ENCODE measurements around the gene SOCS3.
A peak's percentile ranks its signal among the peaks of the same experiment; 100 is the strongest.

The SOCS3 gene

GRCh38 chr17:78365561-78366108 lies 5.8 kb upstream of the SOCS3 start:
- no peaks in the 10 kb centered on the region for H3K27me3 Mint-ChIP-seq
- H3K27ac Mint-ChIP-seq, result no peak overlapping the region
- no peaks in the 10 kb centered on the region for H3K36me3 Mint-ChIP-seq
- no peak overlapping the region for H3K4me3 Mint-ChIP-seq
- no peaks in the 10 kb centered on the region for H3K9me3 Mint-ChIP-seq (ENCODE audit: low read depth)
- peaks cover 11% of the 10 kb centered on the region for H3K4me1 Mint-ChIP-seq (ENCODE audit: low read depth)

- Mint-ChIP-seq H3K4me3 (no peak overlapping the region), H3K4me1 (ENCODE audit: low read depth) (peaks cover 12% of the 10 kb centered on the region), H3K27ac (no peak overlapping the region), H3K36me3 (no peaks in the 10 kb centered on the region), H3K27me3 (no peaks in the 10 kb centered on the region), H3K9me3 (ENCODE audit: low read depth) (no peaks in the 10 kb centered on the region)
Measured at GRCh38 chr17:78364436-78365281, 4.8 kb upstream of the SOCS3 start.

- Mint-ChIP-seq H3K36me3 (no peaks in the 10 kb centered on the region), H3K27me3 (no peaks in the 10 kb centered on the region), H3K4me1 (ENCODE audit: low read depth) (peaks cover 20% of the 10 kb centered on the region), H3K4me3 (no peak overlapping the region), H3K9me3 (ENCODE audit: low read depth) (no peaks in the 10 kb centered on the region), H3K27ac (no peak overlapping the region)
Measured at GRCh38 chr17:78362671-78363070, 2.8 kb upstream of the SOCS3 start.

GRCh38 chr17:78362232-78362631 lies 2.4 kb upstream of the SOCS3 start:
- H3K9me3 Mint-ChIP-seq (ENCODE audit: low read depth), result no peaks in the 10 kb centered on the region
- peaks cover 25% of the 10 kb centered on the region for H3K4me1 Mint-ChIP-seq (ENCODE audit: low read depth)
- no peak overlapping the region for H3K27ac Mint-ChIP-seq
- no peaks in the 10 kb centered on the region for H3K36me3 Mint-ChIP-seq
- no peak overlapping the region for H3K4me3 Mint-ChIP-seq
- no peaks in the 10 kb centered on the region for H3K27me3 Mint-ChIP-seq

GRCh38 chr17:78361225-78361701 lies 1.4 kb upstream of the SOCS3 start:
- H3K4me1 Mint-ChIP-seq (ENCODE audit: low read depth), result peaks cover 33% of the 10 kb centered on the region
- no peaks in the 10 kb centered on the region for H3K27me3 Mint-ChIP-seq
- peak overlapping the region; percentile 46 for H3K27ac Mint-ChIP-seq
- H3K9me3 Mint-ChIP-seq (ENCODE audit: low read depth), result no peaks in the 10 kb centered on the region
- H3K4me3 Mint-ChIP-seq, result peak overlapping the region; percentile 40
- H3K36me3 Mint-ChIP-seq, result peaks cover 3% of the 10 kb centered on the region

GRCh38 chr17:78360371-78361224 lies 721 bp upstream of the SOCS3 start:
- Mint-ChIP-seq H3K4me1 (ENCODE audit: low read depth) (peaks cover 40% of the 10 kb centered on the region), H3K4me3 (peak overlapping the region; percentile 80), H3K36me3 (peaks cover 3% of the 10 kb centered on the region), H3K9me3 (ENCODE audit: low read depth) (no peaks in the 10 kb centered on the region), H3K27me3 (no peaks in the 10 kb centered on the region), H3K27ac (peak overlapping the region; percentile 86)

- Mint-ChIP-seq H3K36me3 (peaks cover 3% of the 10 kb centered on the region), H3K4me3 (peak overlapping the region; percentile 81), H3K9me3 (ENCODE audit: low read depth) (no peaks in the 10 kb centered on the region), H3K4me1 (ENCODE audit: low read depth) (peaks cover 46% of the 10 kb centered on the region), H3K27me3 (no peaks in the 10 kb centered on the region), H3K27ac (peak overlapping the region; percentile 61)
Measured at GRCh38 chr17:78359321-78359996, 418 bp downstream of the SOCS3 start.

GRCh38 chr17:78358538-78359320 lies 1.1 kb downstream of the SOCS3 start:
- peaks cover 49% of the 10 kb centered on the region for H3K4me1 Mint-ChIP-seq (ENCODE audit: low read depth)
- no peaks in the 10 kb centered on the region for H3K27me3 Mint-ChIP-seq
- H3K36me3 Mint-ChIP-seq, result peaks cover 3% of the 10 kb centered on the region
- H3K27ac Mint-ChIP-seq, result peak overlapping the region; percentile 86
- peak overlapping the region; percentile 88 for H3K4me3 Mint-ChIP-seq
- no peaks in the 10 kb centered on the region for H3K9me3 Mint-ChIP-seq (ENCODE audit: low read depth)

- H3K9me3 Mint-ChIP-seq (ENCODE audit: low read depth), result no peaks in the 10 kb centered on the region
- peaks cover 3% of the 10 kb centered on the region for H3K36me3 Mint-ChIP-seq
- H3K4me3 Mint-ChIP-seq, result peak overlapping the region; percentile 88
- H3K27ac Mint-ChIP-seq, result peak overlapping the region; percentile 86
- H3K4me1 Mint-ChIP-seq (ENCODE audit: low read depth), result peaks cover 55% of the 10 kb centered on the region
- no peaks in the 10 kb centered on the region for H3K27me3 Mint-ChIP-seq
Measured at GRCh38 chr17:78357672-78358537, 2.0 kb downstream of the SOCS3 start.

- Mint-ChIP-seq H3K27ac (peak overlapping the region; percentile 92), H3K4me3 (peak overlapping the region; percentile 88), H3K27me3 (no peaks in the 10 kb centered on the region), H3K4me1 (ENCODE audit: low read depth) (peaks cover 58% of the 10 kb centered on the region), H3K36me3 (peaks cover 3% of the 10 kb centered on the region), H3K9me3 (ENCODE audit: low read depth) (no peaks in the 10 kb centered on the region)
Measured at GRCh38 chr17:78357177-78357586, 2.7 kb downstream of the SOCS3 start.

- Mint-ChIP-seq H3K4me1 (ENCODE audit: low read depth) (peaks cover 60% of the 10 kb centered on the region), H3K36me3 (peaks cover 3% of the 10 kb centered on the region), H3K9me3 (ENCODE audit: low read depth) (no peaks in the 10 kb centered on the region), H3K27me3 (no peaks in the 10 kb centered on the region), H3K27ac (peak overlapping the region; percentile 94), H3K4me3 (peak overlapping the region; percentile 88)
Measured at GRCh38 chr17:78356101-78356713, 3.7 kb downstream of the SOCS3 start.

- Mint-ChIP-seq H3K36me3 (peaks cover 3% of the 10 kb centered on the region), H3K27ac (peak overlapping the region; percentile 94), H3K4me1 (ENCODE audit: low read depth) (peaks cover 58% of the 10 kb centered on the region), H3K27me3 (no peaks in the 10 kb centered on the region), H3K4me3 (peak overlapping the region; percentile 88), H3K9me3 (ENCODE audit: low read depth) (no peaks in the 10 kb centered on the region)
Measured at GRCh38 chr17:78355701-78356100, 4.2 kb downstream of the SOCS3 start.
